HG03469 (cell line): Measurements from ENCODE around the gene FABP6.

Source experiments
- ATAC-seq: cut with Tn5 transposase; IDR thresholded peaks from one replicate; pipeline ENCODE4 v1.9.1; 2021; ENCODE audit warnings: mild to moderate bottlenecking, moderate library complexity, moderate number of reproducible peaks; ENCODE audit not compliant: unreplicated experiment

The FABP6 gene

GRCh38 chr5:160260881-160261815 lies 31.8 kb downstream of the FABP6 start:
- peak; percentile 71 for ATAC-seq

GRCh38 chr5:160262151-160263074 lies 33.1 kb downstream of the FABP6 start:
- ATAC-seq: no peak

GRCh38 chr5:160263326-160263855 lies 34.1 kb downstream of the FABP6 start:
- ATAC-seq: no peak

- no peak for ATAC-seq
These were observed 36.7 kb downstream of the FABP6 start for GRCh38 chr5:160266044-160266443.

- ATAC-seq: no peak
These were observed 37.5 kb downstream of the FABP6 start for GRCh38 chr5:160266752-160267345.

- no peak for ATAC-seq
These were observed 38.8 kb downstream of the FABP6 start for GRCh38 chr5:160268121-160268520.

- no peak for ATAC-seq
These were observed 39.7 kb downstream of the FABP6 start for GRCh38 chr5:160269017-160269416.

- ATAC-seq: no peak
These were observed 41.4 kb downstream of the FABP6 start for GRCh38 chr5:160270704-160271103.

GRCh38 chr5:160271396-160271795 lies 42.1 kb downstream of the FABP6 start:
- ATAC-seq: no peak

GRCh38 chr5:160271836-160272235 lies 42.5 kb downstream of the FABP6 start:
- no peak for ATAC-seq

GRCh38 chr5:160272264-160272663 lies 43.0 kb downstream of the FABP6 start:
- ATAC-seq: no peak

GRCh38 chr5:160272889-160273288 lies 43.6 kb downstream of the FABP6 start:
- no peak for ATAC-seq

- no peak for ATAC-seq
These were observed 45.2 kb downstream of the FABP6 start for GRCh38 chr5:160274483-160274931.

GRCh38 chr5:160278343-160278742 lies 49.0 kb downstream of the FABP6 start:
- no peak for ATAC-seq

GRCh38 chr5:160280384-160281095 lies 51.2 kb downstream of the FABP6 start:
- ATAC-seq: no peak

- ATAC-seq: no peak
These were observed 52.0 kb downstream of the FABP6 start for GRCh38 chr5:160281275-160281674.

GRCh38 chr5:160284291-160284873 lies 55.1 kb downstream of the FABP6 start:
- no peak for ATAC-seq

GRCh38 chr5:160285316-160285715 lies 56.0 kb downstream of the FABP6 start:
- no peak for ATAC-seq

GRCh38 chr5:160286947-160287346 lies 57.6 kb downstream of the FABP6 start:
- no peak for ATAC-seq
